ENCODE measurements around the gene WNT5B. TPM values are rescaled to one million over a fixed set of nuclear protein-coding genes. Genes with fewer than 3 reads are reported as not detected.

The WNT5B gene
- total RNA-seq, 1 donor from 2014 or later = 54.4 TPM

GRCh38 chr12:1680804-1681492 lies 51.9 kb downstream of the WNT5B start:
- H3K36me3 Mint-ChIP-seq = no peaks in the 10 kb centered on the region
- no peaks in the 10 kb centered on the region for H3K4me1 Mint-ChIP-seq
- TF ChIP-seq, protein P1, sequence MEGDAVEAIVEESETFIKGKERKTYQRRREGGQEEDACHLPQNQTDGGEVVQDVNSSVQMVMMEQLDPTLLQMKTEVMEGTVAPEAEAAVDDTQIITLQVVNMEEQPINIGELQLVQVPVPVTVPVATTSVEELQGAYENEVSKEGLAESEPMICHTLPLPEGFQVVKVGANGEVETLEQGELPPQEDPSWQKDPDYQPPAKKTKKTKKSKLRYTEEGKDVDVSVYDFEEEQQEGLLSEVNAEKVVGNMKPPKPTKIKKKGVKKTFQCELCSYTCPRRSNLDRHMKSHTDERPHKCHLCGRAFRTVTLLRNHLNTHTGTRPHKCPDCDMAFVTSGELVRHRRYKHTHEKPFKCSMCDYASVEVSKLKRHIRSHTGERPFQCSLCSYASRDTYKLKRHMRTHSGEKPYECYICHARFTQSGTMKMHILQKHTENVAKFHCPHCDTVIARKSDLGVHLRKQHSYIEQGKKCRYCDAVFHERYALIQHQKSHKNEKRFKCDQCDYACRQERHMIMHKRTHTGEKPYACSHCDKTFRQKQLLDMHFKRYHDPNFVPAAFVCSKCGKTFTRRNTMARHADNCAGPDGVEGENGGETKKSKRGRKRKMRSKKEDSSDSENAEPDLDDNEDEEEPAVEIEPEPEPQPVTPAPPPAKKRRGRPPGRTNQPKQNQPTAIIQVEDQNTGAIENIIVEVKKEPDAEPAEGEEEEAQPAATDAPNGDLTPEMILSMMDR (IDR thresholded peaks at IDR 0.05; ENCODE audit: unreplicated experiment) = no peak
- DNase-seq (ENCODE audit: low spot score in 2 of 2, unreplicated experiment in 2 of 2) = no peak
- no peak overlapping the region for H3K27ac Mint-ChIP-seq
- no peak overlapping the region for H3K4me3 Mint-ChIP-seq
- no peaks in the 10 kb centered on the region for H3K27me3 Mint-ChIP-seq (ENCODE audit: low read depth)
- peaks cover 7% of the 10 kb centered on the region for H3K9me3 Mint-ChIP-seq

GRCh38 chr12:1681493-1681807 lies 52.4 kb downstream of the WNT5B start:
- TF ChIP-seq, protein P1 (IDR thresholded peaks at IDR 0.05; ENCODE audit: unreplicated experiment) = no peak
- no peaks in the 10 kb centered on the region for H3K36me3 Mint-ChIP-seq
- H3K9me3 Mint-ChIP-seq = peaks cover 4% of the 10 kb centered on the region
- H3K4me3 Mint-ChIP-seq = no peak overlapping the region
- H3K27ac Mint-ChIP-seq = no peak overlapping the region
- DNase-seq (ENCODE audit: low spot score in 2 of 2, unreplicated experiment in 2 of 2) = no peak
- H3K4me1 Mint-ChIP-seq = no peaks in the 10 kb centered on the region
- no peaks in the 10 kb centered on the region for H3K27me3 Mint-ChIP-seq (ENCODE audit: low read depth)

DNA sequence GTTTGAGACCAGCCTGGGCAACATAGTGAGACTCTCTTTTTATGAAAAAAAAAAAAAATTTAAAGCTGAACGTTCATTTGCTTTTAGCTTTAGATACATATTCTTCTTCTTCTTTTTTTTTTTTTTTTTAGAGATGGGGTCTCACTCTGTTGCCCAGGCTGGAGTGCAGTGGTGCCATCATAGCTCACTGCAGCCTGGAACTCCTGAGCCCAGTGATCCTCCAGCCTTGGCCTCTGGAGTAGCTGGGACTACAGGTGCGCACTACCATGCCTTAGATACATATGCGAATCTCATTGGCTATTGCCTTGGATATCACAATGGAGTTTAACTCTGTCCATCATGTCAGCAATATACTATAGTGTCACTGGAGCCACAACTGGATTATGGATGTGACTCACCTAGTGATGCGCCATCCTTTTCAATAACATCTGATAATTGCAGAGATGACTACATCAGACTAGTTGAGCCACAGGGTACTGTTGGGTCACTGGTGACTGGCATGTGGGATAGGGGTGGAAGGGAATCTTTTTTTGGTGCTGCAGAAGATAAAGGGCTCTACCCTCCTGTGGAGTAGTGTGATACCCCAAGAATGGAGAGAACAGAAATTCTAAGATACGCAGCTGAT lies 59.2 kb downstream of the WNT5B start:
- Mint-ChIP-seq H3K27me3 (ENCODE audit: low read depth) (no peaks in the 10 kb centered on the region), H3K27ac (peak overlapping the region; percentile 80), H3K9me3 (no peaks in the 10 kb centered on the region), H3K36me3 (no peaks in the 10 kb centered on the region), H3K4me1 (peaks cover 19% of the 10 kb centered on the region), H3K4me3 (no peak overlapping the region)
- DNase-seq (ENCODE audit: low spot score in 2 of 2, unreplicated experiment in 2 of 2) = no peak
- TF ChIP-seq, protein P1 (IDR thresholded peaks at IDR 0.05; ENCODE audit: unreplicated experiment) = no peak

DNA sequence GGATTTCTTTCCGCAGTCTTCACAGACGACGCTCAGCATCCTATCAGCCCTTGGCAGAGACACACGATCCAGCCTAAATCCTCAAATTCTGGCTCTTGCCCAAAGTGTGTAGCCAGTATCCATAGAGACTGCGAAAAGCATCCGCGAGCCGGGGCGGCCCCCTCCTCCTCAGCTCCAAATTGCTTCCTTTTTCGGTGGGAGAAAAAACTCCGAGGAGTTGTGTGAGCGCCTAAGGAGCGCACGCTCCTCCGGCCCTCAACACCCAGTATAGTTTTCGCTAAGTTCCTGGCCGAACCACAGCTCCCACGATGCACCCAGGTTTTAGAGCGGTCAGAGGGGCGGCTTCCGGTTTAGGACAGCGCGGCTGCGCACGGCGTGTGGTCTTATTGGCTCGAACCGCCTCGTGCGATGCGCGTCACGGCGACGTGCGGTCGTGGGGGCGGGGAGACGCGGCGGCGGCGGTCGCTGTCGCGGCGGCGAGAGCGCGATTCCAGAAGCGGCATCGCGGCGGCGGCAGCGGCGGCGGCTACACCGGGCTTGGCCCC lies 61.6 kb downstream of the WNT5B start, which contains the start of gene ADIPOR2:
Gene ADIPOR2 (plus strand): TSS at position 493 of the 545 bp plus-strand sequence. CDS start 63,274 bp downstream, outside the sequence.
- Mint-ChIP-seq H3K27ac (peak within 1 kb of the TSS; percentile 99), H3K36me3 (peaks cover 4% of the 10 kb centered on the region), H3K4me3 (peak within 1 kb of the TSS; percentile 98), H3K4me1 (peaks cover 26% of the 10 kb centered on the region), H3K9me3 (no peaks in the 10 kb centered on the region), H3K27me3 (ENCODE audit: low read depth) (no peaks in the 10 kb centered on the region)
- TF ChIP-seq, protein P1 (IDR thresholded peaks at IDR 0.05; ENCODE audit: unreplicated experiment) = no peak
- DNase-seq (ENCODE audit: low spot score in 2 of 2, unreplicated experiment in 2 of 2) = peak; percentile 92 to 96

DNA sequence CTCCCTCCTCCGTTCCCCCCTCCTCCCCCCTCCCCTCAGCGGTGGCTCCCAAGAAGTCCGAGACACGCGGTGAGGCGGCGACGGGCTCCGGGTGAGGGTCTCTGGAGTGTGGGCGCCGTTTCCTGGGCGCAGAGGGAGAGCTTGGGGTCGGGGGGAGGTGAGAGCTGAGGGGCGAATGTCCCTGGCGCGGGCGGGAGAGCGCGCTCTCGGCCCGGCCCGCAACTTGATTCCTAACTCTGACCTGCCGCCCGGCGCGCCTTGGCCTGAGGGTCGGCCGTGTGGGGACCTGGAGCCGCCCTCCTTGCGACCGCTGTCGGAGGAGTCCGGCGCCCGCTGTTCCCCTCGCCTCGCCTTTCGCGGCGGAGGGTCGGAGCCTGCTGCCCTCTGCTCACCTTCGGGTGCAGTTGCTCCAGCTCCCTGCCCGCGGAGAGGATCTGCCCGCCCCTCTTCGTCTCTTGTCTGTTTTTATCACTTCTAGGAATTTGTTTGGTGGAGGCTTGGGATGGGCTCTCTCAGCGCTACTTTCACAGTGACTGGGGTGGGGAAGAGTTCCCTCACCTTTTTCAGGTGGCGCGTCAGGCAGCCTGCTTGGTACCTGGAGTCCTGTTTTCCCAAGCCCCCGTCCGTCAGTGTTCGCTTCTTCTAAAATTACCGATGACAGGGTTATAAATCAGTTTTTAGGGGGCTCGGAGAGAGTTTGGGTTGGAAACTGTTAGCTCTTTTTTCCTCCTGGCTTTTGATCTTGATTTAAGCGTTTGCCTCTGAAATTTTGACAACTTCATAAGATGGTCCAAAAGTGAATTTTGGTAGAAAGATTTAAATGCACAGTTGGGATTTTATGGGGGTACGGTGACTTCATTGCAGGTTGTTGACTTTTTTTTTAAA lies 62.3 kb downstream of the WNT5B start:
- DNase-seq (ENCODE audit: low spot score in 2 of 2, unreplicated experiment in 2 of 2) = no peak
- Mint-ChIP-seq H3K4me3 (peak overlapping the region; percentile 98), H3K9me3 (no peaks in the 10 kb centered on the region), H3K4me1 (peaks cover 34% of the 10 kb centered on the region), H3K36me3 (peaks cover 4% of the 10 kb centered on the region), H3K27ac (peak overlapping the region; percentile 99), H3K27me3 (ENCODE audit: low read depth) (no peaks in the 10 kb centered on the region)
- TF ChIP-seq, protein P1 (IDR thresholded peaks at IDR 0.05; ENCODE audit: unreplicated experiment) = no peak

All from mesothelial cell of epicardium (in vitro differentiated cells).